Measurements from ENCODE around the gene HADHA.

HADHA gene

DNA sequence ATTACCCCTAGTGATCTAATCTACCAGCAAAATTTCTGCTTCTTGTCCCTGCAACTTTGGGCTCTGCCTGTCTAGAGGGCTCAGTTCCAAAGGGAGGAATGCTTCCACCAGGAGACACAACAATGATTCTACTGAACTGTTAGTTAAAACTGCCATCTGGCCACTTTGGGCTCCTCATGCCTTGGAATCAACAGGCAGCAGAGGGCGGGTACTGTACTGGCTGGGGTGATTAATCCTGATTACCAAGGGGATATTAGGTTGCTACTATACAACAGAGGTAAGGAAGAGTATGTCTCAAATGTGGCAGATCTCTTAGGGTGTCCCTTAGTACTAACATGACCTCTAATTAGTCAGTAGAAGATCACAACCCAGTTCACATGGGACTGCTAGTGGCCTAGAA, 21.4 kb downstream of the HADHA start:
- WGBS (ENCODE audit: insufficient coverage, insufficient read length), result no CpG with 5 or more reads among the region's 1 CpG
- no peak overlapping the region for H3K27ac ChIP-seq (ENCODE audit: low read length)
- H3K4me3 ChIP-seq (ENCODE audit: low read length), result no peak overlapping the region
- H3K27me3 ChIP-seq (ENCODE audit: control insufficient read depth, insufficient read depth, low read length), result no peaks in the 10 kb centered on the region
- H3K36me3 ChIP-seq (ENCODE audit: control insufficient read depth, insufficient read depth, low read length), result peaks cover 4% of the 10 kb centered on the region; the same call in 1 of the 2 replicates
- DNase-seq (ENCODE audit: low read depth, low spot score), result no peak
- H3K4me1 ChIP-seq (ENCODE audit: control insufficient read depth, insufficient read depth, low read length), result no peaks in the 10 kb centered on the region
- no peaks in the 10 kb centered on the region; the same call in 1 of the 2 replicates for H3K9me3 ChIP-seq (ENCODE audit: control insufficient read depth, insufficient read depth, low read length)

DNA sequence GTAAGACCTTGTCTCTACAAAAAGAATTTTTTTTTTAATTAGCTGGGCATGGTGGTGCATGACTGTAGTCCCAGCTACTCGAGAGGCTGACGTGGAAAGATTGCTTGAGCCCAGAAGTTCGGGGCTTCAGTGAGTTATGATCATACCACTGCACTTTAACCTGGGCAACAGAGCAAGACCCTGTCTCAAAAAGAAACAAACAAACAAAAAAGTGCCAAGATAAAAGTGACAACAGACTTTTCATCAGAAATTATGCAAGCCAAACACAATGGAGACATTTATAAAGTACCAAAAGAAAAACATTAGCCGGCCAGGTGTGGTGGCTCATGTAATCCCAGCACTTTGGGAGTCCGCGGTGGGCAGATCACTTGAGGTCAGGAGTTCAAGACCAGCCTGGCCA, 26.7 kb downstream of the HADHA start:
- no peaks in the 10 kb centered on the region for H3K27me3 ChIP-seq (ENCODE audit: control insufficient read depth, insufficient read depth, low read length)
- no peak for DNase-seq (ENCODE audit: low read depth, low spot score)
- H3K9me3 ChIP-seq (ENCODE audit: control insufficient read depth, insufficient read depth, low read length), result no peaks in the 10 kb centered on the region
- no peak overlapping the region for H3K27ac ChIP-seq (ENCODE audit: low read length)
- H3K4me3 ChIP-seq (ENCODE audit: low read length), result no peak overlapping the region
- H3K36me3 ChIP-seq (ENCODE audit: control insufficient read depth, insufficient read depth, low read length), result no peaks in the 10 kb centered on the region; the same call in 1 of the 2 replicates
- WGBS (ENCODE audit: insufficient coverage, insufficient read length), result no CpG with 5 or more reads among the region's 6 CpGs
- H3K4me1 ChIP-seq (ENCODE audit: control insufficient read depth, insufficient read depth, low read length), result no peaks in the 10 kb centered on the region

DNA sequence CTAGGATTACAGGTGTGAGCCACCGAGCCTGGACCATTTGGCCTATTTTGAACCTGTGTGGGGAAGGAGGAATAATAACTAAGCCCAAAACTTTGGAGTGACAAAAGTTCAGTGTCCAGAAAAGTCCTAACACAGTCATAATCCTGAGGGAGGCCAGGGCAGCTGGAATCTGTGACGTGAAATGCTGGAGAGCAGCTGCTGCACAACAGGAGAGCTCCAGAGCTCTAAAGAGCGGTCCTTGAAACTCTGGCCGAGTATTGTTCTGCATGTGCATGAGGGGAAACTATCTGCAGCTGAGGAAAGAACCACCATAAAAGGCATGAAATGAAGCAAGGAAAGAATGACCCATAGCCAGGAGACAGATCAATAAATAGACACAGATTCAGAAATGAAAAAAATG, 27.8 kb downstream of the HADHA start:
- no peaks in the 10 kb centered on the region for H3K9me3 ChIP-seq (ENCODE audit: control insufficient read depth, insufficient read depth, low read length)
- no CpG with 5 or more reads among the region's 4 CpGs for WGBS (ENCODE audit: insufficient coverage, insufficient read length)
- H3K27me3 ChIP-seq (ENCODE audit: control insufficient read depth, insufficient read depth, low read length), result no peaks in the 10 kb centered on the region
- no peak for DNase-seq (ENCODE audit: low read depth, low spot score)
- H3K4me1 ChIP-seq (ENCODE audit: control insufficient read depth, insufficient read depth, low read length), result no peaks in the 10 kb centered on the region
- H3K27ac ChIP-seq (ENCODE audit: low read length), result no peak overlapping the region
- H3K4me3 ChIP-seq (ENCODE audit: low read length), result no peak overlapping the region
- H3K36me3 ChIP-seq (ENCODE audit: control insufficient read depth, insufficient read depth, low read length), result peaks cover 2% of the 10 kb centered on the region; the same call in 1 of the 2 replicates

DNA sequence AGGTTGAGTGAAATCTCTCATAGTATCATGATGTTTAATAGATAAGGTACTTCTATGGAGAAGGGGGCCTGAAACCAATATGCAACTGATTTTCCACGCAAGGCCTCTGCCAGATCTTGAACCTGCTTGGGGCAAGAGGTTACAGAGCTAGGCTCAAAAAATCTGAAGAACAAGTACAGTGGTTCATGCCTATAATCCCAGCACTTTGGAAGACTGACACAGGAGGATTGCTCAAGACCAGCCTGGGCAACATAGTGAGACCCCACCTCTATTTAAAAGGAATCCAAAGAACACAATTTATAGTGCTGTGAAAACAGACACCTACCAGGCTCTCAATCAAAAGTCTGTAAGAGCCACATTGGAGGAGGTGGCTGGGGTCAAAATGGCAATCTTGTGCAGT, 28.6 kb downstream of the HADHA start:
- Histone ChIP-seq H3K9me3 (ENCODE audit: control insufficient read depth, insufficient read depth, low read length) (no peaks in the 10 kb centered on the region), H3K4me3 (ENCODE audit: low read length) (no peak overlapping the region), H3K27ac (ENCODE audit: low read length) (no peak overlapping the region), H3K27me3 (ENCODE audit: control insufficient read depth, insufficient read depth, low read length) (no peaks in the 10 kb centered on the region), H3K36me3 (ENCODE audit: control insufficient read depth, insufficient read depth, low read length) (peaks cover 2% of the 10 kb centered on the region; the same call in 1 of the 2 replicates), H3K4me1 (ENCODE audit: control insufficient read depth, insufficient read depth, low read length) (no peaks in the 10 kb centered on the region)
- DNase-seq (ENCODE audit: low read depth, low spot score), result no peak
- WGBS (ENCODE audit: insufficient coverage, insufficient read length), result no CpG with 5 or more reads among the region's 1 CpG

DNA sequence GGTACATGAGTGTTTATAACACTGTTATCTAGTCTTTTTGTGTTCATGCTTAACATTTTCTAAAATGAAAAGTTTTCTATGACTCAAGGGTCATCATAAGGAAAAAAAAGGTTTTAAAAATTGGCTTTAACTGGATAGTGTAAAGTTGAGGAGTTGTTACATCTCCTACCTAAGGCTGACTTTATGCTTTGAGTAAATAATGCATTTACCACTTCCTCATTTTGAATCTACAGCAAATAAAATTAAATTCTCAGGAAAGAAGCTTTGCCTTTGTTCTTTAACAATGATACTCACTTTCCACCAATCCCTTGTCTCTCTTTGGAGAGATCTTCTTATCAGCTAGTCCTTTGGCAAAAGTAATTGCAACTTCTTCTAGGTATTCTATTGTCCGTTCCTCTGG, 29.7 kb downstream of the HADHA start:
- H3K4me1 ChIP-seq (ENCODE audit: control insufficient read depth, insufficient read depth, low read length), result no peaks in the 10 kb centered on the region
- peaks cover 4% of the 10 kb centered on the region; the same call in 1 of the 2 replicates for H3K36me3 ChIP-seq (ENCODE audit: control insufficient read depth, insufficient read depth, low read length)
- no peaks in the 10 kb centered on the region for H3K27me3 ChIP-seq (ENCODE audit: control insufficient read depth, insufficient read depth, low read length)
- WGBS (ENCODE audit: insufficient coverage, insufficient read length), result no CpG with 5 or more reads among the region's 1 CpG
- H3K27ac ChIP-seq (ENCODE audit: low read length), result no peak overlapping the region
- H3K4me3 ChIP-seq (ENCODE audit: low read length), result no peak overlapping the region
- no peak for DNase-seq (ENCODE audit: low read depth, low spot score)
- H3K9me3 ChIP-seq (ENCODE audit: control insufficient read depth, insufficient read depth, low read length), result no peaks in the 10 kb centered on the region

DNA sequence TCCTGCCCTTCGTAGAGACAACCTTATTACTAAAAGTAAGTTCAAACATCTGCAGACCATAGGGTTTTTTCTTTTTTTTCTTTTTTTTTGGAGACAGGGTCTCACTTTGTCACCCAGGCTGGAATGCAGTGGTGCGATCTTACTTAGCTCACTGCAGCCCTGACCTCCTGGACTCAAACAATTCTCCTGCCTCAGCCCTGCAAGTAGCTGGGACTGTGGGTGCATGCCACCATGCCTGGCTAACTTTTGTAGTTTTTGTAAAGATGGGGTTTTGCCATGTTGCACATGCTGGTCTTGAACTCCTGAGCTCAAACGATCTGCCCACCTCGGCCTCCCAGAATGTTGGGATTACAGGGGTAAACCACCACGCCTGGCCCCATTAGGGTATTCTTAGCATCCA, 32.4 kb downstream of the HADHA start:
- no CpG with 5 or more reads among the region's 5 CpGs for WGBS (ENCODE audit: insufficient coverage, insufficient read length)
- no peak overlapping the region for H3K27ac ChIP-seq (ENCODE audit: low read length)

DNA sequence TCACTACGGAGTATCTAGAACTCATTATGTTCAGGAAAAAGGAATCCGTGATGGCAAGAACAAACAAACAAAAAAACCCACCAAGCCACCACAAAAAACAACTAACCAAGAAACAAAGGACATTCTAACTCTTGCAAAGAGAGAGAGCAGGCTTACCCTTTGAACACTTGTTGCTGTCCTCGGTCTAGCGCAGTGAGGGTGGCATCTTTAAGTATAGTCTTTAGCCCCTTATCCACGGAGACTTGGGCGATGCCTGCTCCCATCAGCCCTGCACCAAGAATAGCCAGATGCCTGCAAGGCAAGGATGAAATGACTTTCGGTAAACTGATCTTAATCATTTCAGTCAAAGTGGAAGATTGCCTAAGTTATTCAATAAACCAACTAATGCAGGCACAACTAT, 40.5 kb downstream of the HADHA start:
- H3K27me3 ChIP-seq (ENCODE audit: control insufficient read depth, insufficient read depth, low read length), result no peaks in the 10 kb centered on the region
- peaks cover 7% of the 10 kb centered on the region; the same call in 1 of the 2 replicates for H3K36me3 ChIP-seq (ENCODE audit: control insufficient read depth, insufficient read depth, low read length)
- no peaks in the 10 kb centered on the region for H3K4me1 ChIP-seq (ENCODE audit: control insufficient read depth, insufficient read depth, low read length)
- H3K4me3 ChIP-seq (ENCODE audit: low read length), result no peak overlapping the region
- WGBS (ENCODE audit: insufficient coverage, insufficient read length), result no CpG with 5 or more reads among the region's 7 CpGs
- no peak for DNase-seq (ENCODE audit: low read depth, low spot score)
- H3K9me3 ChIP-seq (ENCODE audit: control insufficient read depth, insufficient read depth, low read length), result no peaks in the 10 kb centered on the region
- H3K27ac ChIP-seq (ENCODE audit: low read length), result no peak overlapping the region

More for the DNA sequence above, 32.4 kb downstream of the HADHA start:
- no peaks in the 10 kb centered on the region for H3K9me3 ChIP-seq (ENCODE audit: control insufficient read depth, insufficient read depth, low read length)
- DNase-seq (ENCODE audit: low read depth, low spot score), result no peak
- no peak overlapping the region for H3K4me3 ChIP-seq (ENCODE audit: low read length)
- no peaks in the 10 kb centered on the region for H3K27me3 ChIP-seq (ENCODE audit: control insufficient read depth, insufficient read depth, low read length)
- no peaks in the 10 kb centered on the region for H3K4me1 ChIP-seq (ENCODE audit: control insufficient read depth, insufficient read depth, low read length)
- H3K36me3 ChIP-seq (ENCODE audit: control insufficient read depth, insufficient read depth, low read length), result peaks cover 4% of the 10 kb centered on the region; the same call in 1 of the 2 replicates

DNA sequence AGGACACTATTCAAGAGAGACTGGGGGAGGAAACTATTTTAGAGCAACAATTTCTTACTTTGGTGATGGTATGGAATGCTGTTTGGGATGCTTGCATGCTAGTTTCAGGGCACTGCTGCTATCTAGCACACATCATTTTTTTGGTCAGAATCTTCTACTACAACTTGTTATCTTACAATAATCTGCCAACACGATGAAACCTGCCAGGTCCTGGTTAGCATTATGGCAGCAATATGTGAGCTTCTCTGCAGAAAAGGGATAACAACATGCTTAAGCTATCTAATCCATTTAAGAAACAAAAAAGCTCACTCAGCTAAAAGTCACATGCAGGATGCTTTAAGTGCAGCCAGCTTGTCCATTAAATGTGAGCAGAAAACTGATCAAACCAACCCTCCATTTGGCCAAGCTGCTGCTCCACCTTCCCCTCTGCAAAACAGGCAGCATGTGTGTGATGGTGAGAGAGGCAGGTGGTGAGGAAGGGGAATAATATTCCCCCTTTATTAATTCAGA, 41.4 kb downstream of the HADHA start:
- H3K27me3 ChIP-seq (ENCODE audit: control insufficient read depth, insufficient read depth, low read length), result no peaks in the 10 kb centered on the region
- no CpG with 5 or more reads among the region's 1 CpG for WGBS (ENCODE audit: insufficient coverage, insufficient read length)
- DNase-seq (ENCODE audit: low read depth, low spot score), result no peak
- peaks cover 8% of the 10 kb centered on the region; the same call in 1 of the 2 replicates for H3K36me3 ChIP-seq (ENCODE audit: control insufficient read depth, insufficient read depth, low read length)
- H3K4me1 ChIP-seq (ENCODE audit: control insufficient read depth, insufficient read depth, low read length), result no peaks in the 10 kb centered on the region
- H3K4me3 ChIP-seq (ENCODE audit: low read length), result no peak overlapping the region
- no peaks in the 10 kb centered on the region for H3K9me3 ChIP-seq (ENCODE audit: control insufficient read depth, insufficient read depth, low read length)
- H3K27ac ChIP-seq (ENCODE audit: low read length), result no peak overlapping the region

DNA sequence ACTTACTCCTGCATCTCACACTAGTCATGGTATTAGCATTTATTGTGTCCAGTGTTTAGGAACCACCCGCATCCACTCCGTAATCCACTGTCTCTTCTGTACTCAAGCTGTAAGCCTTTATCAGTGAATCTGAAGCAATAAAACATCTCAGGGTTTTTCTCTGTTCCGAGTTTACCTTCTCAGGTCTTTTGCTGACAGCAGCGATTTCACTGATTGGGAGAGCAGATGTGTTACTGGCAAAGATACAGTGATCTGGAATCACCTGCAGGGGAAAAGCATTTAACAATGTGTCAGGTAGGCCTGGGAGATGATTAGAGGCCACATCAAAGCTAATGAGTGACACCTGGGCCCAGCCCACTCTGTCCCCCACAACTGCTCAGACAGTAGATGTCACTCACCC, 46.9 kb downstream of the HADHA start:
- no peak for DNase-seq (ENCODE audit: low read depth, low spot score)
- Histone ChIP-seq H3K4me3 (ENCODE audit: low read length) (no peak overlapping the region), H3K27ac (ENCODE audit: low read length) (no peak overlapping the region), H3K36me3 (ENCODE audit: control insufficient read depth, insufficient read depth, low read length) (peaks cover 20% of the 10 kb centered on the region; the same call in 1 of the 2 replicates), H3K4me1 (ENCODE audit: control insufficient read depth, insufficient read depth, low read length) (no peaks in the 10 kb centered on the region), H3K9me3 (ENCODE audit: control insufficient read depth, insufficient read depth, low read length) (no peaks in the 10 kb centered on the region), H3K27me3 (ENCODE audit: control insufficient read depth, insufficient read depth, low read length) (no peaks in the 10 kb centered on the region)
- WGBS (ENCODE audit: insufficient coverage, insufficient read length), result no CpG with 5 or more reads among the region's 4 CpGs

DNA sequence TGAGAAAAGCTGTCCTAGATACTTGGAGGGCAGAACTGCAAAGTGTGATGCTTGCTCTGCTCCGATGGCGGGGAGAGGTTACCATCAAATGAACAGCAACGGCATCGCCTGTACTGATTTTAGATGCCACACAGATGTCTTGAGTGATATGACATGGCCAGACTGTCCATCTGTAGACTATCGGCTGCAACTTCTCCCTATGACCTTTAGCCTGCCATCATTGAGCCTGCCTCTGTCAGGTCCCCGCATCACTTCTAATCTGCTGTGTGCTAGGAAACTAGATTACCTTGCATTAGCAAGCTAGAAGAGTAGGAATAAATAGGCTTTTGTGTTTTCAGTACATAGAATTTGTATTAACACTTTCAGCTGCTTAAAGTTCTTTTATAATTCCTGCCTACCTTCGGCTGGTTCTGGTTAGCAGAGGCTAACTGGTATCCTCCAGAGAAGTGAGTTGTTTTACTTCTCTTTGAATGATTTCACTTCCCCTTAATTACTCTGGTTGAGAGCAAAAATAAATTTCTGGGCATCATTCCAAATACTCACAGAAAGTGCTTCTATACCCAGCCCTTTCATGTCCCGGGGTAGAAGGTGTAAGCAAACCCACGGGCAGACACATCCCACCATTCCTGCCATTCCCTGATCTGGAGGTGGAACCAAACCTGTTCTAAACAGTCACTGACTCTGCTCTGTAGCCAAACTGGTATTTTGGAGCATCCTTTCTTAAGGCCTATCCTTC, 47.6 kb downstream of the HADHA start:
- H3K27me3 ChIP-seq (ENCODE audit: control insufficient read depth, insufficient read depth, low read length), result no peaks in the 10 kb centered on the region
- no peak overlapping the region for H3K27ac ChIP-seq (ENCODE audit: low read length)
- no peak overlapping the region for H3K4me3 ChIP-seq (ENCODE audit: low read length)
- no peak for DNase-seq (ENCODE audit: low read depth, low spot score)
- H3K36me3 ChIP-seq (ENCODE audit: control insufficient read depth, insufficient read depth, low read length), result peaks cover 20% of the 10 kb centered on the region; the same call in 1 of the 2 replicates
- H3K4me1 ChIP-seq (ENCODE audit: control insufficient read depth, insufficient read depth, low read length), result no peaks in the 10 kb centered on the region
- no CpG with 5 or more reads among the region's 9 CpGs for WGBS (ENCODE audit: insufficient coverage, insufficient read length)
- H3K9me3 ChIP-seq (ENCODE audit: control insufficient read depth, insufficient read depth, low read length), result no peaks in the 10 kb centered on the region
